Thyroid gland (tissue), 4 donors: Measurements from ENCODE around the gene SETD1B. TPM values are rescaled to one million over a fixed set of nuclear protein-coding genes. Genes with fewer than 3 reads are reported as not detected.

Source experiments
- DNase-seq, 2 donors: peaks; one replicate each; pipeline ENCODE4 v3.0.0-alpha.2; 2019
- H3K27ac ChIP-seq, 3 donors: fragments of 200-600 bp; sonication (generic); 1 replicate in 2 of 3; 2 replicates in 1 of 3; pipeline ENCODE4 v1.5.1; 2016 to 2019; ENCODE audit warnings: mild to moderate bottlenecking in 1 of 3, moderate library complexity in 1 of 3
- H3K27me3 ChIP-seq: fragments of 200-600 bp; sonication (generic); one replicate; pipeline ENCODE4 v1.5.1; 2019
- H3K36me3 ChIP-seq, 2 donors: fragments of 200-600 bp; sonication (generic); one replicate each; pipeline ENCODE4 v1.5.1; 2016 to 2019
- H3K4me1 ChIP-seq, 2 donors: fragments of 200-600 bp; sonication (generic); one replicate each; pipeline ENCODE4 v1.5.1; 2017 to 2019
- H3K4me3 ChIP-seq, 3 donors: fragments of 200-600 bp; sonication (generic); replicated peaks in 1 of 3; 1 replicate in 2 of 3; 2 replicates in 1 of 3; pipeline ENCODE4 v1.5.1; 2016; ENCODE audit warnings: mild to moderate bottlenecking in 1 of 3
- H3K9me3 ChIP-seq: fragments of 200-600 bp; sonication (generic); one replicate; pipeline ENCODE4 v1.5.1; 2017
- CTCF ChIP-seq, 6 experiments: fragments of 200-600 bp in 3 of 6; fragments of 450-650 bp in 3 of 6; sonication (generic) in 3 of 6; IDR thresholded peaks; one replicate each; pipeline ENCODE4 v1.5.1; 2016 to 2019; ENCODE audit warnings: antibody characterized with exemption in 6 of 6, mild to moderate bottlenecking in 2 of 6, inconsistent platforms in 1 of 6, moderate library complexity in 1 of 6
- POLR2A ChIP-seq, 2 donors: fragments of 450-650 bp; IDR thresholded peaks; one replicate each; pipeline ENCODE4 v1.6.1; 2017; ENCODE audit warnings: antibody characterized with exemption in 2 of 2, mild to moderate bottlenecking in 2 of 2, moderate library complexity in 1 of 2
- WGBS, 2 donors: methylation state at CpG; one replicate each; pipeline ENCODE4 v1.1.5; 2017; 5-methylcytosine and 5-hydroxymethylcytosine counted together
- intact Hi-C: fragments of 100-400 bp; cut with DNase I; formaldehyde crosslinking; loops from one replicate; pipeline ENCODE4 v1.15.1; 2023
- total RNA-seq, 4 donors: library from RNA; depleted of rRNA; stranded (reverse); fragments of >200 nt; gene quantifications; one replicate each; pipeline ENCODE4 v1.2.3, GENCODE V29; 2016

Gene SETD1B
- total RNA-seq, 4 donors from 2014 or later = 7.3 to 16.5 (median 11.7) TPM

GRCh38 chr12:121801595-121802484 lies 2.0 kb upstream of the SETD1B start:
- no peak for TF ChIP-seq CTCF (IDR thresholded peaks at IDR 0.05)
- TF ChIP-seq POLR2A (IDR thresholded peaks at IDR 0.05) = peak in 1 of 2 donors; percentile 50
- WGBS, 2 donors = 3 to 5% methylated on average over 18 of the region's 18 CpGs
- Histone ChIP-seq H3K36me3 (peaks cover 0 to 2% of the 10 kb centered on the region in 2 donors), H3K27me3 (no peaks in the 10 kb centered on the region), H3K9me3 (no peaks in the 10 kb centered on the region), H3K4me3 (peak overlapping the region in 2 of 3 donors; percentile 2 to 89), H3K4me1 (peaks cover 37 to 57% of the 10 kb centered on the region in 2 donors), H3K27ac (peak overlapping the region; percentile 100)
- no peak for DNase-seq
- intact Hi-C loops = no loop called here

GRCh38 chr12:121802485-121802842 lies 1.3 kb upstream of the SETD1B start:
- WGBS, 2 donors = 0% methylated on average over 1 of the region's 1 CpG
- H3K9me3 ChIP-seq = no peaks in the 10 kb centered on the region
- intact Hi-C loops = no loop called here

GRCh38 chr12:121802843-121803698 lies 738 bp upstream of the SETD1B start:
- peak; percentile 89 to 93 for DNase-seq
- WGBS, 2 donors = 0 to 1% methylated on average over 39 to 48 of the region's 65 CpGs
- Histone ChIP-seq H3K27me3 (no peaks in the 10 kb centered on the region), H3K4me3 (peak overlapping the region; percentile 2 to 89 (median 58)), H3K27ac (peak overlapping the region; percentile 100), H3K9me3 (no peaks in the 10 kb centered on the region), H3K36me3 (peaks cover 2 to 8% of the 10 kb centered on the region in 2 donors), H3K4me1 (peaks cover 36 to 51% of the 10 kb centered on the region in 2 donors)
- intact Hi-C loops = no loop called here
- peak; percentile 92 to 98 for TF ChIP-seq POLR2A (IDR thresholded peaks at IDR 0.05)
- no peak for TF ChIP-seq CTCF (IDR thresholded peaks at IDR 0.05)

More at GRCh38 chr12:121802485-121802842, 1.3 kb upstream of the SETD1B start:
- Histone ChIP-seq H3K27me3 (no peaks in the 10 kb centered on the region), H3K36me3 (peaks cover 0 to 8% of the 10 kb centered on the region in 2 donors), H3K27ac (peak overlapping the region; percentile 100), H3K4me3 (peak overlapping the region; percentile 2 to 89 (median 58)), H3K4me1 (peaks cover 40 to 57% of the 10 kb centered on the region in 2 donors)
- TF ChIP-seq CTCF (IDR thresholded peaks at IDR 0.05) (no peak), POLR2A (IDR thresholded peaks at IDR 0.05) (no peak)
- no peak for DNase-seq

- H3K4me1 ChIP-seq = peaks cover 21 to 37% of the 10 kb centered on the region in 2 donors
- peak overlapping the region; percentile 48 to 89 (median 62) for H3K4me3 ChIP-seq
- H3K36me3 ChIP-seq = peaks cover 14 to 18% of the 10 kb centered on the region in 2 donors
- TF ChIP-seq POLR2A (IDR thresholded peaks at IDR 0.05) (no peak), CTCF (IDR thresholded peaks at IDR 0.05) (peak in 1 of 6 experiments; percentile 4)
- 0% methylated on average over 4 of the region's 63 CpGs; no CpG with 5 or more reads in 1 of the 2 donors for WGBS, 2 donors
- H3K9me3 ChIP-seq = no peaks in the 10 kb centered on the region
- H3K27ac ChIP-seq = peak overlapping the region; percentile 75 to 100 (median 85)
- peak in 1 of 2 donors; percentile 55 for DNase-seq
- intact Hi-C loops = no loop called here
- H3K27me3 ChIP-seq = no peaks in the 10 kb centered on the region
These were observed 755 bp downstream of the SETD1B start for GRCh38 chr12:121804417-121805111.
